GM23338 (cell line): ENCODE results near the gene MDM2. TPM values are rescaled to one million over a fixed set of nuclear protein-coding genes. Genes with fewer than 3 reads are reported as not detected.

Experiments used
- ATAC-seq: fragments of 200-7000 bp; cut with Tn5 transposase; 3 replicates; pipeline ENCODE4 v1.9.1; 2020
- DNase-seq: peaks from one replicate; pipeline ENCODE4 v3.0.0-alpha.2; 2015; ENCODE audit warnings: low spot score
- H2AFZ ChIP-seq: fragments of 200-600 bp; sonication (generic); 2 replicates; pipeline ENCODE4 v1.8.0; 2016; ENCODE audit warnings: antibody characterized with exemption, mild to moderate bottlenecking, moderate library complexity
- H3F3A ChIP-seq: fragments of 200-600 bp; sonication (generic); replicated peaks from 2 replicates; pipeline ENCODE4 v1.8.0; 2017; ENCODE audit warnings: antibody characterized with exemption, mixed run types, low read depth
- H3K27ac ChIP-seq: fragments of 200-600 bp; sonication (generic); 2 replicates; pipeline ENCODE4 v1.6.1; 2016; ENCODE audit warnings: low read depth
- H3K27me3 ChIP-seq: fragments of 200-600 bp; sonication (generic); 2 replicates; pipeline ENCODE4 v1.8.0; 2016; ENCODE audit warnings: mild to moderate bottlenecking, mixed run types, moderate library complexity; ENCODE audit not compliant: insufficient read depth
- H3K36me3 ChIP-seq: fragments of 200-600 bp; sonication (generic); 2 replicates; pipeline ENCODE4 v1.8.0; 2016; ENCODE audit warnings: mild to moderate bottlenecking; ENCODE audit not compliant: insufficient read depth
- H3K4me1 ChIP-seq: fragments of 200-600 bp; sonication (generic); 2 replicates; pipeline ENCODE4 v1.8.0; 2016; ENCODE audit warnings: mild to moderate bottlenecking, moderate library complexity; ENCODE audit not compliant: insufficient read depth
- H3K4me2 ChIP-seq: fragments of 200-600 bp; sonication (generic); 2 replicates; pipeline ENCODE4 v1.7.1; 2017; ENCODE audit warnings: mixed run types
- H3K4me3 ChIP-seq: fragments of 200-600 bp; sonication (generic); 2 replicates; pipeline ENCODE4 v1.6.1; 2016; ENCODE audit warnings: mixed run types
- H3K79me2 ChIP-seq: fragments of 200-600 bp; sonication (generic); replicated peaks from 2 replicates; pipeline ENCODE4 v1.8.0; 2017; ENCODE audit warnings: mild to moderate bottlenecking; ENCODE audit not compliant: insufficient read depth
- H3K9me2 ChIP-seq: fragments of 200-600 bp; sonication (generic); 2 replicates; pipeline ENCODE4 v1.8.0; 2017; ENCODE audit not compliant: insufficient read depth
- H4K20me1 ChIP-seq: fragments of 200-600 bp; sonication (generic); replicated peaks from 2 replicates; pipeline ENCODE4 v1.8.0; 2017; ENCODE audit warnings: mild to moderate bottlenecking; ENCODE audit not compliant: insufficient read depth
- H3K27ac Mint-ChIP-seq: 2 replicates; pipeline ENCODE4 v1.8.0; 2020; ENCODE audit warnings: inconsistent platforms, mild to moderate bottlenecking, moderate library complexity, mixed read lengths
- H3K27me3 Mint-ChIP-seq: 3 replicates; pipeline ENCODE4 v1.8.0; 2022; ENCODE audit warnings: low read depth, mild to moderate bottlenecking, moderate library complexity, mixed read lengths, inconsistent platforms; ENCODE audit not compliant: insufficient read depth, poor library complexity
- H3K36me3 Mint-ChIP-seq: 3 replicates; pipeline ENCODE4 v1.8.0; 2021; ENCODE audit warnings: low read depth, mild to moderate bottlenecking, inconsistent platforms, moderate library complexity, mixed read lengths
- H3K4me1 Mint-ChIP-seq: 3 replicates; pipeline ENCODE4 v1.8.0; 2020; ENCODE audit warnings: mild to moderate bottlenecking, inconsistent platforms, mixed read lengths
- H3K4me3 Mint-ChIP-seq: 3 replicates; pipeline ENCODE4 v1.8.0; 2021; ENCODE audit warnings: moderate library complexity, mild to moderate bottlenecking, inconsistent platforms, mixed read lengths
- H3K9me3 Mint-ChIP-seq: 3 replicates; pipeline ENCODE4 v1.8.0; 2020; ENCODE audit warnings: moderate library complexity, mild to moderate bottlenecking, inconsistent platforms, mixed read lengths
- CREB1 ChIP-seq: fragments of 250-450 bp; sonication (Bioruptor Pico); IDR thresholded peaks from 2 replicates; pipeline ENCODE4 v1.5.0; 2020; ENCODE audit warnings: low read depth, mild to moderate bottlenecking, moderate library complexity
- EZH2 ChIP-seq: fragments of 200-600 bp; sonication (generic); IDR thresholded peaks from one replicate; pipeline ENCODE4 v1.8.0; 2017; ENCODE audit warnings: antibody characterized with exemption, mild to moderate bottlenecking, low read depth; ENCODE audit not compliant: unreplicated experiment
- JUNB ChIP-seq: IDR thresholded peaks from one replicate; pipeline ENCODE4 v1.6.1; 2016; ENCODE audit warnings: antibody characterized with exemption; ENCODE audit not compliant: unreplicated experiment
- POLR2AphosphoS5 ChIP-seq: IDR thresholded peaks from 2 replicates; pipeline ENCODE4 v1.6.1; 2016; ENCODE audit warnings: antibody characterized with exemption, low read depth
- REST ChIP-seq: IDR thresholded peaks from one replicate; pipeline ENCODE4 v1.6.1; 2018; ENCODE audit warnings: antibody characterized with exemption; ENCODE audit not compliant: unreplicated experiment
- ZNF114 ChIP-seq: fragments of 250-450 bp; sonication (Bioruptor Pico); IDR thresholded peaks from 2 replicates; pipeline ENCODE4 v1.5.0; 2020; ENCODE audit warnings: mild to moderate bottlenecking, moderate library complexity
- ZNF331 ChIP-seq: fragments of 250-450 bp; sonication (Bioruptor Pico); IDR thresholded peaks from 2 replicates; pipeline ENCODE4 v1.5.0; 2020; ENCODE audit warnings: low read depth, mild to moderate bottlenecking, moderate library complexity
- polyA plus RNA-seq: library from polyadenylated mRNA; unstranded; fragments of >200 nt; fragmentation: Nextera tagmentation; extraction: Ambion mirVana; gene quantifications from 2 replicates; pipeline ENCODE4 v1.2.1, GENCODE V29; 2016
- total RNA-seq: library from RNA; depleted of rRNA; stranded (reverse); fragments of >200 nt; shearing (Covaris generic); gene quantifications from 2 replicates; pipeline ENCODE4 v1.2.3, GENCODE V29; 2014
- TF ChIP-seq, protein P1 (sequence below): IDR thresholded peaks from 2 replicates; pipeline ENCODE4 v1.6.1; 2016; ENCODE audit warnings: antibody characterized with exemption
- TF ChIP-seq, protein P2 (sequence below), 2 experiments: fragments of 200-600 bp in 1 of 2; sonication (generic) in 1 of 2; conservative IDR thresholded peaks; 2 replicates each; pipeline versions ENCODE4 v1.5.1 to v1.6.1; 2016 to 2017; ENCODE audit warnings: antibody characterized with exemption in 2 of 2, low read depth in 2 of 2, mild to moderate bottlenecking in 2 of 2, moderate library complexity in 1 of 2

MDM2 gene
- total and polyA plus RNA-seq, 2 experiments from 2014 or later = 105 to 136 TPM

- Histone ChIP-seq H3K4me1 (no peaks in the 10 kb centered on the region), H3K79me2 (no peaks in the 10 kb centered on the region), H3F3A (no peaks in the 10 kb centered on the region), H3K27me3 (no peaks in the 10 kb centered on the region), H3K9me2 (no peaks in the 10 kb centered on the region), H3K4me2 (no peak overlapping the region), H3K4me3 (no peak overlapping the region), H3K36me3 (no peaks in the 10 kb centered on the region), H3K27ac (no peak overlapping the region), H4K20me1 (no peaks in the 10 kb centered on the region), H2AFZ (no peak overlapping the region)
- Mint-ChIP-seq H3K36me3 (no peaks in the 10 kb centered on the region; the same call in 2 of the 3 replicates), H3K27me3 (peaks cover 6% of the 10 kb centered on the region), H3K9me3 (no peaks in the 10 kb centered on the region), H3K4me3 (no peak overlapping the region), H3K27ac (no peak overlapping the region), H3K4me1 (no peaks in the 10 kb centered on the region)
- ATAC-seq = no peak
- TF ChIP-seq, protein P1, sequence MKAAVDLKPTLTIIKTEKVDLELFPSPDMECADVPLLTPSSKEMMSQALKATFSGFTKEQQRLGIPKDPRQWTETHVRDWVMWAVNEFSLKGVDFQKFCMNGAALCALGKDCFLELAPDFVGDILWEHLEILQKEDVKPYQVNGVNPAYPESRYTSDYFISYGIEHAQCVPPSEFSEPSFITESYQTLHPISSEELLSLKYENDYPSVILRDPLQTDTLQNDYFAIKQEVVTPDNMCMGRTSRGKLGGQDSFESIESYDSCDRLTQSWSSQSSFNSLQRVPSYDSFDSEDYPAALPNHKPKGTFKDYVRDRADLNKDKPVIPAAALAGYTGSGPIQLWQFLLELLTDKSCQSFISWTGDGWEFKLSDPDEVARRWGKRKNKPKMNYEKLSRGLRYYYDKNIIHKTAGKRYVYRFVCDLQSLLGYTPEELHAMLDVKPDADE = no peak
- no peak for TF ChIP-seq JUNB
- no peak for TF ChIP-seq REST
- TF ChIP-seq, protein P2, sequence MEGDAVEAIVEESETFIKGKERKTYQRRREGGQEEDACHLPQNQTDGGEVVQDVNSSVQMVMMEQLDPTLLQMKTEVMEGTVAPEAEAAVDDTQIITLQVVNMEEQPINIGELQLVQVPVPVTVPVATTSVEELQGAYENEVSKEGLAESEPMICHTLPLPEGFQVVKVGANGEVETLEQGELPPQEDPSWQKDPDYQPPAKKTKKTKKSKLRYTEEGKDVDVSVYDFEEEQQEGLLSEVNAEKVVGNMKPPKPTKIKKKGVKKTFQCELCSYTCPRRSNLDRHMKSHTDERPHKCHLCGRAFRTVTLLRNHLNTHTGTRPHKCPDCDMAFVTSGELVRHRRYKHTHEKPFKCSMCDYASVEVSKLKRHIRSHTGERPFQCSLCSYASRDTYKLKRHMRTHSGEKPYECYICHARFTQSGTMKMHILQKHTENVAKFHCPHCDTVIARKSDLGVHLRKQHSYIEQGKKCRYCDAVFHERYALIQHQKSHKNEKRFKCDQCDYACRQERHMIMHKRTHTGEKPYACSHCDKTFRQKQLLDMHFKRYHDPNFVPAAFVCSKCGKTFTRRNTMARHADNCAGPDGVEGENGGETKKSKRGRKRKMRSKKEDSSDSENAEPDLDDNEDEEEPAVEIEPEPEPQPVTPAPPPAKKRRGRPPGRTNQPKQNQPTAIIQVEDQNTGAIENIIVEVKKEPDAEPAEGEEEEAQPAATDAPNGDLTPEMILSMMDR (conservative IDR thresholded peaks at IDR 0.05; ENCODE audit: low read depth in 2 of 2) = no peak
- TF ChIP-seq ZNF331 (CRISPR knock-in tag) = no peak
- TF ChIP-seq CREB1 (CRISPR knock-in tag) = no peak
- TF ChIP-seq EZH2 = no peak
- TF ChIP-seq POLR2AphosphoS5 = no peak
- TF ChIP-seq ZNF114 = no peak
- DNase-seq = no peak
Observed at GRCh38 chr12:68775121-68775630, 32.8 kb upstream of the MDM2 start.
